NCI-H1105 treated with DMSO at 0.1 percent for 48 hours (cell line): Measurements from ENCODE around the gene G6PC2.

Source experiments
- DNase-seq: peaks from one replicate; lab custom pipeline; 2025; lab: John Stamatoyannopoulos, UW

Gene G6PC2

GRCh38 chr2:168948621-168949212 is 47.6 kb downstream of the G6PC2 start:
- no peak for DNase-seq

DNA sequence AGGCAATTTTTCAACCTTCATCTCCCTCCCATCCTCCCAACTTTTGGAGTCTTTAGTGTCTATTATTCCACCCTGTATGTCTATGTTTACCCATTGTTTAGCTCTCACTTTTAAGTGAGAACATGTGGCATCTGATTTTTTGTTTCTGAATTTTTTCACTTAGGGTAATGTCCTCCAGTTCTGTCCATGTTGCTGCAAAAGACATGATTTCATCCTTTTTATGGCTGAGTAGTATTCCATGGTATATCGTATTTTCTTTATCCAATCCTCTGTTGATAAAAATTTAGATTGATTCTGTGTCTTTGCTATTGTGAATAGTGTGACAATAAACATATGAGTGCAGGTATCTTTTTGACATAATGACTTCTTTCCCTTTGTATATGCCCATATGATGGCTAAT is 48.2 kb downstream of the G6PC2 start:
- no peak for DNase-seq

DNA sequence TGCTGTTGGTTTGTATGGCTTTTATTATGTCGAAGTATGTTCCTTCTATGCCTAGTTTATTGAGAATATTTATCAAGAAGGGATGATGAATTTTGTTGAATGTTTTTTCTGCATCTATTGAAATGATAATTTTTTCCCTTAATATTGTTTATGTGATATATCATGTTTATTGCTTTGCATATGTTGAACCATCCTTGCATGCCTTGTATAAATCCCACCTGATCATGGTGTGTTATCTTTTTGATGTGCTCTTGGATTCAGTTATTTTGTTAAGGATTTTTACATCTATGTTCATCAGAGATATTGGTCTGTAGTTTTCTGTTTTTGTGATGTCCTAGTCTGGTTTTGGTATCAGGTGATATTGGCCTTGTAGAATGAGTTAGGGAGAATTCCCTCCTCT is 50.8 kb downstream of the G6PC2 start:
- no peak for DNase-seq

DNA sequence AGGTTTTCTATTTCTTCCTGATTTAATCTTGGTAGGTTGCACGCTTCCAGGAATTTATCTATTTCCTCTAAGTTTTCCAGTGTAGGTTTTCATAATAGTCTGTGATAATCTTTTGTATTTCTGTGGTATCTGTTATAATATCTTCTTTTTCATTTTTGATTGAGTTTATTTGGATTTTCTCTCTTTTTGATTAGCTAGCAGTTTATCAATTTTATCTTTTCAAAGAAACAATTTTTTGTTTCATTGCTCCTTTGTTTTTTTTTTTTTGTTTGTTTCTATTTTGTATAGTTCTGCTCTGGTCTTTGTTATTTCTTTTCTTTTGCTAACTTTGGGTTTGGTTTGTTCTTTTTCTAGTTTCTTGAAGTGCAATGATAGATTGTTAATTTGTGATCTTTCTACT is 51.3 kb downstream of the G6PC2 start:
- DNase-seq: no peak

GRCh38 chr2:168954256-168954655 is 53.2 kb downstream of the G6PC2 start:
- no peak for DNase-seq

- no peak for DNase-seq
Measured at GRCh38 chr2:168955321-168955720, 54.2 kb downstream of the G6PC2 start.

DNA sequence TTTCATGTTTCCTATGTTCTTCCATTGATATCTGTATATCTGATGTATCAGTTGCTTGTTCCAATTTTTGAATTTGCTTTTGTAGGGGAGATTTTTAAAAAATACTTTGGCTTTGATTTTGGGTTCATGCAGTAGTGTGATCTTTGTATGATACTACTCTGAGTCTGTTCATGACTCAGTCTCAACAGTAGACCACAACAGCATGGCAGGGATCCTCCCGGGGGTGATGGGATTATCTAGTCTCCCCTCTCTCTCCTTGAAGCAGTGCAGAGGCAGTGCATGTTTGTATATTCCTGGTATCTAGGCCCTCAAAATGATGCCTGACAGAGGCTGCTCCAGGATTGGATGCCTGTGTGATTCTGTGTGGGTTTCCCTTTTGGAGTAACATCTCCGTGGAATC is 55.3 kb downstream of the G6PC2 start:
- DNase-seq: no peak
